SK-N-SH treated with all-trans-retinoic acid at 6 μM for 48 hours (cell line): ENCODE data around the gene VRK3.

Experiments used
- ATAC-seq: fragments of 200-7000 bp; cut with Tn5 transposase; 3 replicates; pipeline ENCODE4 v1.9.1; 2020; ENCODE audit warnings: mild to moderate bottlenecking, moderate library complexity
- ARNTL ChIP-seq: fragments of 450-650 bp; formaldehyde crosslinking; IDR thresholded peaks from 2 replicates; pipeline ENCODE4 v1.5.0; 2020; ENCODE audit warnings: low read depth, mild to moderate bottlenecking, moderate library complexity, borderline replicate concordance
- BACH2 ChIP-seq: fragments of 250-450 bp; sonication (Bioruptor Pico); IDR thresholded peaks from 2 replicates; pipeline ENCODE4 v1.9.0; 2021; ENCODE audit warnings: mild to moderate bottlenecking, borderline replicate concordance
- CREB5 ChIP-seq: fragments of 250-450 bp; sonication (Bioruptor Pico); IDR thresholded peaks from 2 replicates; pipeline ENCODE4 v1.5.1; 2020; ENCODE audit warnings: low read depth, mild to moderate bottlenecking, moderate library complexity
- CSDC2 ChIP-seq: fragments of 250-450 bp; sonication (Bioruptor Pico); IDR thresholded peaks from 2 replicates; pipeline ENCODE4 v1.5.0; 2020; ENCODE audit warnings: mild to moderate bottlenecking, moderate library complexity
- CSRNP3 ChIP-seq: fragments of 250-450 bp; sonication (Bioruptor Pico); IDR thresholded peaks from 2 replicates; pipeline ENCODE4 v1.5.1; 2021; ENCODE audit warnings: mild to moderate bottlenecking, moderate library complexity
- GLIS3 ChIP-seq: fragments of 250-450 bp; sonication (Bioruptor Pico); IDR thresholded peaks from 2 replicates; pipeline ENCODE4 v1.5.0; 2020; ENCODE audit warnings: mild to moderate bottlenecking, moderate library complexity
- ISL1 ChIP-seq: fragments of 250-450 bp; sonication (Bioruptor Pico); IDR thresholded peaks from 2 replicates; pipeline ENCODE4 v2.1.2; 2022; ENCODE audit warnings: mild to moderate bottlenecking, moderate library complexity
- OSR1 ChIP-seq: fragments of 250-450 bp; sonication (Bioruptor Pico); IDR thresholded peaks from 2 replicates; pipeline ENCODE4 v1.8.0; 2022; ENCODE audit warnings: moderate library complexity, mild to moderate bottlenecking, inconsistent platforms
- PATZ1 ChIP-seq: fragments of 250-450 bp; sonication (Bioruptor Pico); IDR thresholded peaks from 2 replicates; pipeline ENCODE4 v1.8.0; 2020; ENCODE audit warnings: mild to moderate bottlenecking, moderate library complexity, borderline replicate concordance
- POU6F1 ChIP-seq: fragments of 250-450 bp; sonication (Bioruptor Pico); IDR thresholded peaks from 2 replicates; pipeline ENCODE4 v1.8.0; 2021; ENCODE audit warnings: low read depth, mild to moderate bottlenecking, moderate library complexity, borderline replicate concordance
- PPARA ChIP-seq: fragments of 250-450 bp; sonication (Bioruptor Pico); IDR thresholded peaks from 2 replicates; pipeline ENCODE4 v1.5.0; 2020; ENCODE audit warnings: mild to moderate bottlenecking, borderline replicate concordance
- RARB ChIP-seq: fragments of 250-450 bp; sonication (Bioruptor Pico); IDR thresholded peaks from 2 replicates; pipeline ENCODE4 v1.8.0; 2021; ENCODE audit warnings: mild to moderate bottlenecking, moderate library complexity
- SNAI2 ChIP-seq: fragments of 250-450 bp; sonication (Bioruptor Pico); IDR thresholded peaks from 2 replicates; pipeline ENCODE4 v1.5.0; 2020; ENCODE audit warnings: mild to moderate bottlenecking, moderate library complexity
- TCF4 ChIP-seq: fragments of 250-450 bp; sonication (Bioruptor Pico); IDR thresholded peaks from 2 replicates; pipeline ENCODE4 v1.8.0; 2021; ENCODE audit warnings: mild to moderate bottlenecking, moderate library complexity, borderline replicate concordance
- TOX ChIP-seq: fragments of 250-450 bp; sonication (Bioruptor Pico); IDR thresholded peaks from 2 replicates; pipeline ENCODE4 v1.8.0; 2021; ENCODE audit warnings: mild to moderate bottlenecking, moderate library complexity, borderline replicate concordance
- TSHZ2 ChIP-seq: fragments of 250-450 bp; sonication (Bioruptor Pico); IDR thresholded peaks from 2 replicates; pipeline ENCODE4 v1.5.0; 2020; ENCODE audit warnings: mild to moderate bottlenecking, moderate library complexity
- ZC3H10 ChIP-seq: fragments of 250-450 bp; sonication (Bioruptor Pico); IDR thresholded peaks from 2 replicates; pipeline ENCODE4 v1.5.1; 2021; ENCODE audit warnings: mild to moderate bottlenecking, moderate library complexity
- ZFP3 ChIP-seq: fragments of 250-450 bp; sonication (Bioruptor Pico); IDR thresholded peaks from 2 replicates; pipeline ENCODE4 v1.5.0; 2020; ENCODE audit warnings: mild to moderate bottlenecking, moderate library complexity
- ZFP30 ChIP-seq: fragments of 450-650 bp; formaldehyde crosslinking; IDR thresholded peaks from 2 replicates; pipeline ENCODE4 v1.5.0; 2022; ENCODE audit warnings: mild to moderate bottlenecking, moderate library complexity
- ZNF70 ChIP-seq: fragments of 450-650 bp; formaldehyde crosslinking; IDR thresholded peaks from 2 replicates; pipeline ENCODE4 v1.5.0; 2020; ENCODE audit warnings: mild to moderate bottlenecking, moderate library complexity
- ZNF8 ChIP-seq: fragments of 450-650 bp; formaldehyde crosslinking; IDR thresholded peaks from 2 replicates; pipeline ENCODE4 v1.5.0; 2020; ENCODE audit warnings: mild to moderate bottlenecking, moderate library complexity

Gene VRK3

DNA sequence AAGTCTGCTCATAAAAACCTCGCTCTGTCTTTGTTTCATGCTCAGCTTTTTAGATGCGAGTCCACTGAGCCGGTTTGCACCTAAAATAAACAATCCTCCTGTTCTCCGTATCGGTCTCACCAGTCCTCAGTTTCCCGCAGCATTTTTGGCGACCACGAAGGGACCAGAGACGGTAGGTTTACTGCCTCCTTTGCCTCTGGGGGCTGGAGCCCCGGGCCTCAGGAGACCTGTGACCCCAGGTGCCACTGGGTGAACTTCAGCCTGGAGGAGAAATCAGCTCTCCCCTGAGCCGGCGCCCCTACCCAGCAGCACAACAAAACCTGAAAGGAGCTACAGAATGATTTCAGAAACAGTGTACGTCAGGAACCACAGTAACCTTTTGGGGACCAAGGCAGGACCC, 72.3 kb downstream of the VRK3 start:
- no peak for ATAC-seq
- TF ChIP-seq PATZ1 (CRISPR knock-in tag) (no peak), CSDC2 (CRISPR knock-in tag) (no peak), ZNF8 (CRISPR knock-in tag) (no peak), CREB5 (CRISPR knock-in tag) (no peak), ISL1 (CRISPR knock-in tag) (no peak)
- TF ChIP-seq, all 23 proteins: peak for 0

DNA sequence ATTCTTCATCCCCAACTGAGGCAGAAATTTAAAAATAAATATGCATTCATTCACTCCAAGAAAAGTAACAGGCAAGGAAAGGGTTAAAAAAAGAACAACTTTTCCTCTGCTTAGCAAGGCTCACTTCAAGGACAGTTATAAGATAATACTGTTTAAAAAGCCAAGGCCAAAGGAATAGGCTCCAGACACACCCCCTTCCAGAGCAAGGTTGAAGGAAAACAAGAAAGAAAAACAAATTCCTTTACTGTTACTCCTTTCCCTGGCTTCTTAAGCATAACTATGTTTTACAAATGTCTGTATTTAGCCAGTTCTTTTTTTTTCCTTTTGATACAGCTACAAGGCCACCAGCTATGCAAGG, 72.7 kb downstream of the VRK3 start:
- no peak for TF ChIP-seq TCF4
- TF ChIP-seq TSHZ2 (CRISPR knock-in tag) = no peak
- no peak for TF ChIP-seq RARB (CRISPR knock-in tag)
- no peak for TF ChIP-seq OSR1 (CRISPR knock-in tag)
- TF ChIP-seq GLIS3 (CRISPR knock-in tag) = no peak
- no peak for TF ChIP-seq PATZ1 (CRISPR knock-in tag)
- no peak for TF ChIP-seq PPARA (CRISPR knock-in tag)
- TF ChIP-seq BACH2 (CRISPR knock-in tag) = no peak
- TF ChIP-seq SNAI2 (CRISPR knock-in tag) = no peak
- no peak for TF ChIP-seq ISL1 (CRISPR knock-in tag)
- no peak for TF ChIP-seq ZFP3 (CRISPR knock-in tag)
- no peak for TF ChIP-seq POU6F1 (CRISPR knock-in tag)
- TF ChIP-seq ZFP30 = no peak
- TF ChIP-seq ZNF70 (CRISPR knock-in tag) = no peak
- TF ChIP-seq TOX = no peak
- TF ChIP-seq ARNTL = no peak
- TF ChIP-seq ZC3H10 = no peak
- TF ChIP-seq ZNF8 (CRISPR knock-in tag) = no peak
- no peak for TF ChIP-seq CSDC2 (CRISPR knock-in tag)
- no peak for ATAC-seq

- no peak for ATAC-seq
- TF ChIP-seq TCF4 (no peak), GLIS3 (CRISPR knock-in tag) (no peak), SNAI2 (CRISPR knock-in tag) (no peak), RARB (CRISPR knock-in tag) (no peak), PPARA (CRISPR knock-in tag) (no peak), ZNF70 (CRISPR knock-in tag) (no peak), ZFP3 (CRISPR knock-in tag) (no peak), OSR1 (CRISPR knock-in tag) (no peak), TSHZ2 (CRISPR knock-in tag) (no peak), ZFP30 (no peak), CSRNP3 (CRISPR knock-in tag) (no peak), ZC3H10 (no peak), ZNF8 (CRISPR knock-in tag) (no peak)
Measured at GRCh38 chr19:49951806-49952478, 73.2 kb downstream of the VRK3 start.
